BJ (cell line): Measurements from ENCODE around the gene FOXN3. TPM values are rescaled to one million over a fixed set of nuclear protein-coding genes. Genes with fewer than 3 reads are reported as not detected.

Source experiments
- CTCF ChIA-PET: fragments of 350-600 bp; formaldehyde crosslinking; extraction: SDS; loops from one replicate; lab custom pipeline; 2021; ENCODE audit warnings: antibody characterized with exemption, inconsistent platforms; lab: Yijun Ruan, JAX
- POLR2A ChIA-PET: fragments of 300-600 bp; sonication (Branson Sonifier 250); formaldehyde crosslinking; extraction: SDS; loops from one replicate; lab custom pipeline; 2021; ENCODE audit warnings: antibody characterized with exemption; lab: Charles Lee
- DNase-seq: peaks from one replicate; pipeline ENCODE4 v3.0.0-alpha.2; 2011; ENCODE audit warnings: low read depth
- H3K27me3 ChIP-seq: 2 replicates; pipeline ENCODE4 v1.6.0; 2011; ENCODE audit warnings: low read length; ENCODE audit not compliant: control insufficient read depth, insufficient read depth
- H3K36me3 ChIP-seq: 2 replicates; pipeline ENCODE4 v1.5.1; 2011; ENCODE audit warnings: low read length; ENCODE audit not compliant: control insufficient read depth, insufficient read depth
- H3K4me3 ChIP-seq: 2 replicates; pipeline ENCODE4 v1.5.1; 2011; ENCODE audit warnings: low read depth, mild to moderate bottlenecking, control low read depth, low read length
- polyA plus RNA-seq: library from polyadenylated mRNA; depleted of rRNA; stranded (reverse); fragments of >200 nt; gene quantifications from 2 replicates; pipeline ENCODE4 v1.2.3, GENCODE V29; 2011
- TF ChIP-seq, protein P1 (sequence below): IDR thresholded peaks from 2 replicates; pipeline ENCODE4 v1.5.1; 2011; ENCODE audit warnings: low read depth, mild to moderate bottlenecking, control low read depth, inconsistent platforms, low read length, moderate library complexity; ENCODE audit not compliant: insufficient read depth

The FOXN3 gene
- polyA plus RNA-seq, 1 experiment, result 30.2 TPM

DNA sequence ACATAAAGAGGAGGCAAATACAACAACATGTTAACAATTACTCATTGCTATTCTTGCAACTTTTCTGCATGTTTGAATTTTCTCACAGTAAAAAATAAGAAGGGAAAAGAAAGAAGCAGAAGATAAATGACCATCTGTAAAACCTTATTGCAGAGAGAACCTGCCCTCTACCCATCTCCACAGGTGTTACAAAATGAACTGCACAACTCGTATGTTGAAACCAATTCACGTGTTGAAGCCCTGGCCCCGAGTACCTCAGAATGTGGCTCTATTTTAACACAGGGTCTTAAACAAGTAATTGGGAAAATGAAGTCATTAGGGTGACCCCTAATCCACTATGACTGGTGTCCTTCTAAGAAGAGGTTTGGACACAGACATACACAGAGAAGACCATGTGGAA is 39.5 kb downstream of the FOXN3 start:
- TF ChIP-seq, protein P1, sequence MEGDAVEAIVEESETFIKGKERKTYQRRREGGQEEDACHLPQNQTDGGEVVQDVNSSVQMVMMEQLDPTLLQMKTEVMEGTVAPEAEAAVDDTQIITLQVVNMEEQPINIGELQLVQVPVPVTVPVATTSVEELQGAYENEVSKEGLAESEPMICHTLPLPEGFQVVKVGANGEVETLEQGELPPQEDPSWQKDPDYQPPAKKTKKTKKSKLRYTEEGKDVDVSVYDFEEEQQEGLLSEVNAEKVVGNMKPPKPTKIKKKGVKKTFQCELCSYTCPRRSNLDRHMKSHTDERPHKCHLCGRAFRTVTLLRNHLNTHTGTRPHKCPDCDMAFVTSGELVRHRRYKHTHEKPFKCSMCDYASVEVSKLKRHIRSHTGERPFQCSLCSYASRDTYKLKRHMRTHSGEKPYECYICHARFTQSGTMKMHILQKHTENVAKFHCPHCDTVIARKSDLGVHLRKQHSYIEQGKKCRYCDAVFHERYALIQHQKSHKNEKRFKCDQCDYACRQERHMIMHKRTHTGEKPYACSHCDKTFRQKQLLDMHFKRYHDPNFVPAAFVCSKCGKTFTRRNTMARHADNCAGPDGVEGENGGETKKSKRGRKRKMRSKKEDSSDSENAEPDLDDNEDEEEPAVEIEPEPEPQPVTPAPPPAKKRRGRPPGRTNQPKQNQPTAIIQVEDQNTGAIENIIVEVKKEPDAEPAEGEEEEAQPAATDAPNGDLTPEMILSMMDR, result no peak
- POLR2A ChIA-PET, result no interaction called here
- CTCF ChIA-PET, result interaction anchor here (1.7 kb wide), 1 partner anchor 18 kb away, joined by 4 read pairs; no protein-coding TSS in a partner anchor

DNA sequence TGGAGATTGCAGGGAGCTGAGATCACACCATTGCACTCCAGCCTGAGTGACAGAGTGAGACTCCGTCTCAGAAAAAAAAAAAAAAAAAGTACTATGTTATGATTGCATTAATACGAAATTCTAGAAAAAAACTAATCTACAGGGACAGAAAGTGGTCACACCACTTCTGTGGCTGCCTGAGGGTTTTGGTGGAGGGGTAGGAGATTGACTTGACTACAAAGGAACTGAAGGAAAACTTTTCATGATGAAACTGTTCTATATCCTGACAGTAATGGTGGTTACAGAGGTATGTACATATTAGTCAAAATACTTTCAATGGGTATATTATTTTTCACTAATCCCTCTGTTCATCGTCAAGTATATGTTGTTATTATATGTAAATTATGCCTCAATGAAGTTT is 42.1 kb downstream of the FOXN3 start:
- POLR2A ChIA-PET, result no interaction called here
- no peak for DNase-seq
- TF ChIP-seq, protein P1, result no peak
- CTCF ChIA-PET, result no interaction called here
- Histone ChIP-seq H3K27me3 (no peaks in the 10 kb centered on the region), H3K36me3 (no peaks in the 10 kb centered on the region; the same call in 1 of the 2 replicates), H3K4me3 (no peak overlapping the region)

More for the DNA sequence above, 39.5 kb downstream of the FOXN3 start:
- Histone ChIP-seq H3K4me3 (no peak overlapping the region), H3K36me3 (no peaks in the 10 kb centered on the region), H3K27me3 (no peaks in the 10 kb centered on the region)
- DNase-seq, result no peak

DNA sequence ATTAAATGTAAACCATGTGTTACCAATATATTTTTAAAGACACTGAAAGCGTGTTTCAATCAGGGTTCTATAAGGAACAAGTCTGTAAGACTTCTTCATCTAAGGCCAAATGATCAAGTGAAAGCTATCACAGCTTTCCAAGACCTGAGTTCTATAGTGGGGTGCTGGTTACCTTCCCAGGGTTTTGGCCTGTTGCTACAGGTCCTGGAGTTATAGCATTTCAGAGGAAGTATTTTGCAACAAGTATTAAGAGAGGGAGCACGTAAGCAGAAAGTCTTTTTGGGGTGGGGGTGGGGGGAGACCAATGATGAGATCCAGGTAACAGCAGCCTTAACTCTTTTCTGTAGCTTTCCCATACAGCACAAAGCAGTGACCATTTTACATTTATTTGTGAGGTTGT is 43.8 kb downstream of the FOXN3 start:
- ChIA-PET POLR2A (no interaction called here), CTCF (no interaction called here)
- no peak for DNase-seq
- no peaks in the 10 kb centered on the region for H3K27me3 ChIP-seq
- TF ChIP-seq, protein P1, result no peak
- no peak overlapping the region for H3K4me3 ChIP-seq
- no peaks in the 10 kb centered on the region; the same call in 1 of the 2 replicates for H3K36me3 ChIP-seq

DNA sequence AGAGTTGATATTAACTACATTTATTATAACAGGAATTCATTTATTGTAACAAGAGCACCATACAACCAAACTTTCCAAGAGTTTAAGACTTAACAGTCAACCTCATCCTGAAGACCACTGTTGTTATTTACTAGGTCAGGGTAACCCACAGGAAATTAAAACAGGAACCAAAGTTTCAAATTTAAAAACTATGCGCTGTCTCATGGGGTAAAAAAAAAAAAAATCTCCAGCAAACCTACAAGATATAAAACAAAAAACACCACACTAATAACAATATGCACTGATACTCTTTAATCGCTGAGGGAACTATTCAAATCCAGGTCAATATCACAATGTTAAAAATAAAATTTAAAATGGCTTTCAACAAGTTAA is 44.5 kb downstream of the FOXN3 start:
- no peak for DNase-seq
- Histone ChIP-seq H3K36me3 (no peaks in the 10 kb centered on the region; the same call in 1 of the 2 replicates), H3K4me3 (no peak overlapping the region), H3K27me3 (no peaks in the 10 kb centered on the region)
- TF ChIP-seq, protein P1, result no peak
- CTCF ChIA-PET, result interaction anchor here (0.6 kb wide), 1 partner anchor 447 kb away, joined by 3 read pairs; no protein-coding TSS in a partner anchor
- POLR2A ChIA-PET, result no interaction called here

DNA sequence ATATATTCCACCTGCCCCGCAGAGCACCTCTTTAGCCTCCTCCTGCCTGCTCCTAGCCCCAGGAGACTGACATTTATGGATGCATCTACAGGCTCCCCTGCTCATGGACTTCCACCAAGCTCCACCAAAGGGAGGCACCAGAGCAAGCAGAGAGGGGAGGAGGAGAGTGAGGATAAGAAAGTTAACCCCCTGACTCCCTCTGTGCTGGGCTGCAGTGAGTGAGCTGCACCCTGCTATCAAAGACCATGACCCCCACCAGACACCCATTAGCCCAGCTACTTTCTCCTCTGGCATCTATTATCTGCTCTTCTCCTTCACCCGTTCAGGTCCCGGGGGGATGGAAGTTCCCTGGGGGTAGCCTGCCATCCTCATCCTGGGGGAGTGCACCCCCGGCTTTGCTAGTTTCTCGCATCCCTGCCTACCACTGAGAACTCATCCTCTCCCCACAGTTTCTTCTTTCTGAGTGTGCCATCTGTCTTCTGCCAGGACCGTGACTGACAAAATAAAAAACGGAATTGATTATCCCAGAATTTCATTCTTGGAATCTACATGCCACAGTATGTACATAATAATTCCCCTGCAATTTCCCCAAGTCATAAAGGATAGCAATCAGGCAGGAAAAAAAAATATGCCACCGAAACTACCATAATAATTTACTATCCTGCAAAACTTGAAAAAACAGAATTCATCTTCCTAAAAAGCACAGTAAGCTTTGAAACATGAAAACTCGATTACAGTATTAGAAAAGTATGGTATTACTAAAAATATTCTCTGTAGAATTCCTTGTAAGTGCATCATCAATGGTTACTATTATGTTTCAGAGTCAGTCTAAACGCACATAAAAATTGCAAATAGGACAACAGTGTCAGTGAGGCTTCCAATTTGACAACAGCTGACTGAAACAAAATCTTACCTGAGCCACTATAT is 45.2 kb downstream of the FOXN3 start:
- ChIA-PET CTCF (interaction anchor here (0.6 kb wide), 1 partner anchor 448 kb away, joined by 3 read pairs; no protein-coding TSS in a partner anchor), POLR2A (no interaction called here)
- Histone ChIP-seq H3K4me3 (no peak overlapping the region), H3K36me3 (no peaks in the 10 kb centered on the region; the same call in 1 of the 2 replicates), H3K27me3 (no peaks in the 10 kb centered on the region)
- TF ChIP-seq, protein P1, result no peak
- DNase-seq, result no peak
